ENCODE results near the gene BABAM1.

DNA sequence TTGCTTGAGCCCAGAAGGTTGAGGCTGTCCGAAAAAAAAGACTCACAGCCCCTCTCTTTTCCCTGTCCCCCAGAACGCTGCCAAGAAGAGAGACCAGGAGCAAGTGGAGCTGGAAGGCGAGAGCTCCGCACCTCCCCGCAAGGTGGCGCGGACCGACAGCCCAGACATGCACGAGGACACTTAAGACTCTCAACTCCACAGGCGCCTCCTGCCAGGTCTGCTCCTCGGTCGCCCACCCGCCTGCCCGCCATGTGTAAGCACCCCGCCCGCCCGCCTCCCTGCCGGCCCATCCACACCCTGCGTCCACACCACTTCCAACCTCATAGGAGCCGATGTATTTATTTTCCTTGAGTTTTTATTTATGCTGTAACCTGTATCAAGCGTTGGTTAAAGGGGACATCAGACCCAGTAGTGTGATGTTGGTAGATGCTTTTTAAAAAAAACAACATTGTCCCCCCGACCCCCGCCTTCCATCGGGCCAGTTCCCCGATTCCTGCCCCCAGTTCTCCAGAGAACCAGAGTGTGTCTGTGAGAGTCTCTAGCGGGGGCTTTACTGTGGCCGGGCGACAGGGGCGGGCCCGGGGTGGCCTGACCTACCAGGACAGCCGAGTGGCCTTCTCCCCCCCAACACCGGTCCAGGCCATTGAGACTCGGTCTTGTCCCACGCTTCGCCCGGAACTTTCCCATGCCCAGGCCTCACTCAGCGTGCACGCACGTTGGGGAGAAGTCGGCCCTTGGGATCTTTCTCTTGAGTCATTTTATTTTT, 52.4 kb downstream of the BABAM1 start:
- TF ChIP-seq, protein P1, sequence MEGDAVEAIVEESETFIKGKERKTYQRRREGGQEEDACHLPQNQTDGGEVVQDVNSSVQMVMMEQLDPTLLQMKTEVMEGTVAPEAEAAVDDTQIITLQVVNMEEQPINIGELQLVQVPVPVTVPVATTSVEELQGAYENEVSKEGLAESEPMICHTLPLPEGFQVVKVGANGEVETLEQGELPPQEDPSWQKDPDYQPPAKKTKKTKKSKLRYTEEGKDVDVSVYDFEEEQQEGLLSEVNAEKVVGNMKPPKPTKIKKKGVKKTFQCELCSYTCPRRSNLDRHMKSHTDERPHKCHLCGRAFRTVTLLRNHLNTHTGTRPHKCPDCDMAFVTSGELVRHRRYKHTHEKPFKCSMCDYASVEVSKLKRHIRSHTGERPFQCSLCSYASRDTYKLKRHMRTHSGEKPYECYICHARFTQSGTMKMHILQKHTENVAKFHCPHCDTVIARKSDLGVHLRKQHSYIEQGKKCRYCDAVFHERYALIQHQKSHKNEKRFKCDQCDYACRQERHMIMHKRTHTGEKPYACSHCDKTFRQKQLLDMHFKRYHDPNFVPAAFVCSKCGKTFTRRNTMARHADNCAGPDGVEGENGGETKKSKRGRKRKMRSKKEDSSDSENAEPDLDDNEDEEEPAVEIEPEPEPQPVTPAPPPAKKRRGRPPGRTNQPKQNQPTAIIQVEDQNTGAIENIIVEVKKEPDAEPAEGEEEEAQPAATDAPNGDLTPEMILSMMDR (conservative IDR thresholded peaks at IDR 0.05 in 1 of 2, IDR thresholded peaks at IDR 0.05 in 1 of 2; ENCODE audit: extremely low read depth in 1 of 2, insufficient read depth in 1 of 2, low read depth in 1 of 2, low read length in 2 of 2) = no peak
- TF ChIP-seq EZH2 (IDR thresholded peaks at IDR 0.05; ENCODE audit: borderline replicate concordance, low read length) = no peak
